HG03095 (cell line): ENCODE results near the gene CREB5.

Source experiments
- ATAC-seq: cut with Tn5 transposase; IDR thresholded peaks from one replicate; pipeline ENCODE4 v1.9.1; 2021; ENCODE audit warnings: moderate library complexity; ENCODE audit not compliant: unreplicated experiment

Gene CREB5

DNA sequence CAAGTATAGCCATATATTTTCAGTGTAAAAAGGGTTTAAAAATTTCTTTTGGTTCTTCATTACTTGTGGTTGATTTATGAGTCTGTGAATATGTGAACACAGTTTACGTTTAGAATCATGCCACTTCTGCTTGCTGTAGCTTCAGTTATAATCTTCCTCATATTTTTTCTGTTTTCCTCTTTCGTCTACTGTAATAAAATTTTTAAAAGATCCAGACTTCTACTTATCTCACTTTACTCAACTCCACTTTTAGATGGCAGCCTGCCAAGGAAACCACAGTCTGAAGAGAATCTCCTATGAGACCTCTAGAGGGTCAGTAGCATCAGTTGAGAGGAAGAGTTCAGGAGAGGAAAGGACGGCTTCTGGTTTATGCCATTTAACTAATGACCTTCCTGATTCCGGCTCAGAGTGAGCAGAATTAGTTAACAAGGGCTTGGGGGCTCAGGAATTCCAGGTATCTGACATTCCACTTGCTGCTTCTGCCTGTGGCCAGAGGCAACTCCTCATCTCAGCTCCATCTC is 21.4 kb downstream of the CREB5 start:
- no peak for ATAC-seq

DNA sequence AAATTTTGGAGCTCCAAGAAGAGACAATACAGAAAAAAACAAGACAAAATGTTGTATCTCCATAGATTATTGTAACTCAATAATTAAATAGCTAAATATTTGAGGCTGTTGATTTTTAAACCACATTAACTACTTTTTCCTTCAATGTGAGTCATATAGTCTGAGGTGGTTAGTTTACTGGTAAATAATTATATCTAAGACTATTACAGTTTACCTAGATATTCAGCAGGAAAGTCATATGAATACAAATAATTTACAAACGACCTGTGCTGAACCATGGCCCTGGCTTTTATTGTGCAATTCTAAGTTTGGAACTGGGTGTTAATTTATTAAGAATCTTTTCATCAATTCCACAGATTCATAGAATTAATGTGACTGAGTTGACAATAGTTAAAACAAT is 22.2 kb downstream of the CREB5 start:
- no peak for ATAC-seq

DNA sequence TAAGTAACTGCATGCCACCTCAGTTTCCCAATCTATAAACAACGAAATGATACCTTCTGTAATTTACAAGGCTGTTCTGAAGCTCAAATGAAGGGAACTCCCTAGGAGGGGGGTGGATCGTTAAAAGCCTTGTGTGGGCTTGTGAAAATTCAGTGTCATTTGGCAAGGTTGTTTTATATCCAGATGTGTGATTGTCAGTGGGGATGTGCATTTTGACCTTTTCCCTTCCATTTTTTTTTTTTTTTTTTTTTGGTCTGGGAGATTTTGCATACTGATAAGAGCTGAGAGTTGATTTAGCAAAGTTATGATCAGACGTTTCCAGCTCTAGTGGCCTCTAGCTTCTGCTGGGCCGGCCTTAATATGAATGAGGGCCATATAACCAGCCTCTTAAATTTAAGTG is 22.8 kb downstream of the CREB5 start:
- no peak for ATAC-seq

DNA sequence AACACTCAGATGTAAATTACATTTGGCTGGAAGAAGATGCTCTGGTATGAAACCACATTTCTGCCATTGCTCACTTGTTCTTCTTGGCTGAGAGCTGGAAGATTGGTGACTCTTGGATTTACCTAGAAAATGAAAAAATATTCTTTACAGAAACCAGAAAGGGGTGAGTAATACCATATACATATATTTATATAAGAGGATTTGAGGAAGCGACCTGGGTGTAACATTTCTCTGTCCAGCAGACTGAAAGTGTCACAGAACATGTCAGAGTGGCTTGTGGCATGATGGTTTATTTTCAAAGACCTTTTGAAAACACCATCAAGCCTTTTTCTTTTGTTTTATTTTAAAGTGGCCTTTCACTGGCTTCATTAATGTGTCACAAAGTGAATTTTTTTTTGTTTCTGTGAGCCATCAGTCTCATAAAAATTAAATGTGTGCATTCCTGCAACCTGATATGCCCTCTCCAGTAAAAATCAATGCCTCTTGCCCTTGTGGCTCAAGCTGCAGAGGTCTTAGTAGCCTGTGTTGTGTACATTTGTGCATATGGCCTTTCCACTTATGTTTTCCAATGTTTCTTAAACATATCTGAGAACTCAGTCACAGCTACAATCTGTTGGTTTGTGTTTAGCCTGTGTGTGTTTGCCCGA is 23.5 kb downstream of the CREB5 start:
- no peak for ATAC-seq

DNA sequence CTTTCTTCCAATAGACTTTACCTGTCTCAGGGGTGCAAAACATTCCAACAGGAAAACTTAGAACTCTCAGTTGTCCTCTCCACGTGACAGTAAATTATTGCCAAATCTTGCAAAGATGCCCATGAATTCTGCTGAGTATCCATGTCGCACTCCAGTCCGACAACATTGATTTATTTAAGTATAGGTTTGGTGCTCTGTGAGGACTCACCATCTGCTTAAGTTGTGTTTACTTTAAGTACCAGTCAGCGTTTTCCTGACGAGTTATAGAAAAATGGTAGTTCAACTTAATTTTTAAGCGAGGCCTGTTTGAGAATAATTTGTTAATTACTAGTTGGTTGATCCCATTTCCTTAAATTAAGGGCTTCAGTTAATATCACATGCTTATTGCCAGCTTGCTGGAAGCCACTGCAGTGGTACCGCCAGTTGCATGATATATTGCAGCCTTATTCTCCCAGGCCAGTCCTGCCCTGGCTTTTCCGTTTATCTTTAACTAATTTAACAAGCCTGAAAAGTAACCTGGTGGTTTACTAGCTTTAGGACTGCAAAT is 27.8 kb downstream of the CREB5 start:
- ATAC-seq, result no peak

DNA sequence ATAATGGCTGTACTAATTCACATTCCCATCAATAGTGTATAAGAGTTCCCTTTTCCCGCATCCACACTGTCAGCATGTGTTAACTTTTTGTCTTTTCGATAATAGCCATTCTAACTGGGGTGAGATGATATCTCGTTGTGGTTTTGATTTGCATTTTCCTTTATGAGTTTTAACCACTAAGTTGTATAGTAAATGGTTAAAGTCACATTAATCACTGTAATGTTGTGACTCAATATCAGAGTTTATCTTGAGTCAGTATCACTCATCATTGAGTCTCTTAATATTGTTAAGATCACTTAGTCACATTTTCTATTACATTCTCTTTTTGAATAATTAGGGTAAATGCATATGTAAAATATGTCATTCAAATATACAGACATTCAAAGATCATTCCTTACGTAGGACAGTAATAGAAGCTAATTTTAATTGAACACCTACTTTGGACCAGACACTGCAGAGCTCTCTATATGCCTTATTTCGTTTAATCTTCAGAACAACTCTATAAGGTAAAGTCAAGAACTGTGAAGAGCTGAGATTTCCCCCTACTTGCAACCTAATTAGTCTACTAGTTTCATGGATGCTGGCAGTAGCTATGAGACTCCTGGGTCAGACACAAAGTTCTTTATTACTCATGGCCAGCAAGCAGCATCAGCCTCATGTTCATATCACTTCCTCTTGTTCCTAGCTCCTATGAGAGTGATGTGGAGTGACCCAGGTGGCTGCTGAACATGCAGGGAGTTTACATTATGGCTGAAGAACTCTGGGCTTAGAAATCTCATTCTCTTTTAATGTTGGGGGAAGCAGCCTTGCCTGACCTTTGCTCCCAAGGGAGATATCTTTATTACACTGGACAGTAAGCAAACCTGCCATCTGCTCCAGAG is 30.5 kb downstream of the CREB5 start:
- ATAC-seq, result no peak

DNA sequence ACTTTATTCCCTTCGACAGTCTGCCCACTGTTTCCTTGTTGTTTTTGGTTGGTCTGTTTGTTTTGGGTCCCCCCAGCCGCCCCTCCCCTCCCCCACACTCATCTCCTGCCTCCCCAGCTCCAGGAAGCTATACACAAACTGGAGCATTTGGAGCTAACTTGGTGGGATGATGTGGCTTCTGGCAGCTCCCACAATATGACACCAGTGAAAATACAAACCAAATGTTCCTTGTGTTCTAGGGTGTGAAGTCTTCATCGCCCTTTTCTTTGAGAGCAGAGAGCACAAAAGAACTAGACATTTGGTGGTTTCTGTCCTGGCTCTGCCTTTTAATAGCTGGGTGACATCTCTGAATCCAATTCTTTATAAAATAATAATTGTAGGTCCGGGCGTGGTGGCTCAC is 33.8 kb downstream of the CREB5 start:
- ATAC-seq, result no peak

DNA sequence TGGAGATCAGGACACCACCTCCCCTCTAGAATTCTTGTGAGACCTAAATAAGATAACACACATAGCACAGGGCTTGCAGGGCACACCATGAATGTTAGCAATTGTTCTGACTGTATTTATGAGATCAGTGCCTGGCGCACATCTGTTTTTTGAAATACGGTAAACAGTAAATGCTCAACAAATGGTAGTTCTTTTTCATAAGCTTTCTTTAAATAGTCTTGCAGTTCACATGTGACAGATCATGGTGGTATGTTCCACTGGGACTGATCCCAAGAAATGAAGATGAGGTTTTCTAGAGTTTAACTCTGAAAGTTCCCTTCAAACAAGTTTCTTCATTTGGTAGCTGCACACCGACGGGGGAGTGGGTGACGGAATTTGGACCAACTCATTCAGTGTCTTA is 34.8 kb downstream of the CREB5 start:
- ATAC-seq, result no peak

DNA sequence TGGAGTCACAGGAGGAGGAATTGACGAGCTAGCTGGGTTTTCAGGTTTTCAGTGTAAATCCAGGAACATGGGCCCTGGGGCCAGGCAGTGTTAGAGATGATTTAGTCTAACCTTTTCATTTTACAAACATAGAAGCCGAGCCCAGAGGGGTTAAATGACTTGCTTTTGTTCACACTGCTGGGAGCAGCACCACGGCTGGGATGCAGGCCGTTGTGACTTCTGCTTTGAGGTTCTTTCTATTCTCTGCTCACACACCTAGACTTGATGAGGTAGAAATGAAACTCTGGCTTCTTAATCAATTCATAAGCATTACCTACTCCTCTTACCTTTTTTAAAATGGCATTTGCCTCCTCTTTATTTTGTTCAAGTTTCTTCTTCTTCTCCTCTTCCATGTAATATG is 36.4 kb downstream of the CREB5 start:
- no peak for ATAC-seq

DNA sequence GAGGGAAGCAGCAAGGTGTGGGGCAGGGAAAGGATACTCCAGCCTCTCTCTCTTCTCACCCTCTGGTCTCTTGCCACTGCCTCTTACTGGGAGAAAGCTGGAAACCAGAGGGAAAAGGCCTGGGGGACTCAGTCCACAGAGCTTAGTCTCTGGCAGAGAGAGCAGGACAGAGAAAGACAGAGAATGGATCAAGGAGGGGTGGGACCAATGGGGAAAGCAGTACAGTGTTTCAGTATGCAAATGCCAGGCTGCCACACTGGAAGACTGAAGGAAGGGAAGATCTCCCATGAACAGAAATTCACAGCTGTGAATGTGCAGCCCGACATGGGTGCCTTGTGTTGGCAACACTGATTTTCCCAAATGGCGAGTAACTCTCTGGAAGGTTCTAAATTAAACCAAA is 40.4 kb downstream of the CREB5 start:
- ATAC-seq, result no peak

DNA sequence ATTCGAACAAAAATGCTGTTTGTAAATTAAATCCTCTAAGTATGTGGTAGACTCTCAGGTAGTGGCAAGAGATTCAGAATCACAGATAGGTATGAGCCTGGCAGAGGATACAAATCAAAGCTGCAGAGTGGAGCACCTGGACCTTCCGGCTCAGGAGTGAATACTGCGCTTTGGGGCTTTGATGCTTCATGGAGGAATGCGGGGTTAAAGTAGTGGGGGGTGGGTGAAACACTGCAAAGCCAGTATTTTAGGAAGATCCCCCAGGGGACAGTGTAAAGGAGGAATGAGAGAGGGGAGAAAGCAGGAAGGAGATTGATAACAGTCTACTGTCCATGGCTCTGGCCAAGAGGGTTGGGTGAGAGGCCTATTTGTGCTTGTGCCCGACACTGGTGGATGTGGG is 43.2 kb downstream of the CREB5 start:
- ATAC-seq, result no peak

DNA sequence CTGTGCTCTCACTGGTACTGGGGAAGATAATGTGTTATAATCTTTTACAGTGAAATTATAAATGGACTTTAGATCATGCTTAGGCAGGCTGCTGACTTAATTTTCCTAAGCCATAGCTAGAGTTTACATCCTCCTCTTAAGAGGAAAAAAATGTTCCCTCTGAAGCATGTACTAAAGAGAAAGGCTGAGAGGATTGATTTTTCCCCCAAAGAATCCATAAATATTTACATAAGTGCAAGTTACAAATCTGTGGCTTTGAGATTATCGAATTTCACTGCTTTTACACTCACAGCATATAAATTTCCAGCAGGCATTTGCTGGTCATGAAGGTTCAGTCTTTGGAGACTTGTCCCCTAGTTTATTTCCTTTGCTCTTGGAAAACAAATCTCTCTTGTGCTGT is 43.7 kb downstream of the CREB5 start:
- no peak for ATAC-seq

DNA sequence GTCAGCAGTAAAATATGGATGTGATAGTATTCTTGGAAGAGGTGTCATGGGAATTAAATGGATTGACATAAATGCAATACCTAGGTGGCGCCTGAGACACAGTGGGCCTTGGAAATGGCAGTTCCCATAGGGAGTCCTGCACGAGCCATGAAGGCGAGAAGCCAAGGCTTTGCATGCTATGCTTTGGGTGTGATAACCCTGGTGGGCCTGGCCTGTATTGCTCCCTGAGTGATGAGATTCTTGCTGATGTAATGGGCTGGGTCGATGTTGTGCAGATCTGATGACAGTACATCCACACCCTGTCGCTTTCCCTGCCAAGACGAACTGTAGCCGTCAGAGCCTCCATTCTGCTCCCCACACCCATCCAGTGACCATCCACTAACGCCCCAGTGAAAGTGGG is 46.4 kb downstream of the CREB5 start:
- ATAC-seq, result no peak

DNA sequence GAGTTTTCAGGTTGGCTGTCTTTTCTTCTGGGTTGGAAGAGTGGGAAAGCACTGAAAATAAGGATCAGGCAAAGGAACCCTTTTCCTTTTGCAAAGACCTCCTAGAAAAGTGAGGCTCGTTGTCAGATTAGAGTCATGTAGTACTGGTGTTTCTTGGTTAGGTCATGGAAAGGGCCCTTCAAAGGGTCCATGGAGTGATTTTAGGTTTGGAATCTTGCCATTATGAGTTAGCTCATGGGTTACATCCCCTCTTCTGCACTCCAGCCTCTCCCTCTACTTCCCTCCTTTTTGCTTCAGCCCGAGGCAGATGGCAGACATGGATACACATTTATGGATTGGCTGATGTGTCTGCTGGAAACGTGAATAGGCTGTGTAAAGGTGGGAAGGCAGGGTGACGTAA is 47.0 kb downstream of the CREB5 start:
- ATAC-seq, result no peak

DNA sequence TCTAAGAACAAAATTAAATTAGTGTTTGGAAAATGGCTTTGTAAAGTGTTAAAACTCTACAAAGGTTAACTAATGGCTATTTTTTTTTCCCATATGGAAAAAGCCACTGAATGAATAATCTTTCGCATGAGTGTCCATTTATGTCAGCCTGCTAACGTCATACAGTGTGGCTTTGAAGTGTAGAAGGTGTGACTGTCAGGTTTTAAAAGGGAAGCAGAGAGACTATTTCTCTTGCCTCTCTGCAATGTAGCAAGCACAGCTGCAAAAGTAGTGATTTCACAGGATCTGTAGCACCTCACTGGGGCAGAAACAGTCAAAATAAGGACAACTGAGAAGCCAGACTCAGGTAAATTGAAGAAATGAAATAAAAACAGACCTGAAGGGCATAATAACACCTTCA is 53.4 kb downstream of the CREB5 start:
- ATAC-seq, result no peak

DNA sequence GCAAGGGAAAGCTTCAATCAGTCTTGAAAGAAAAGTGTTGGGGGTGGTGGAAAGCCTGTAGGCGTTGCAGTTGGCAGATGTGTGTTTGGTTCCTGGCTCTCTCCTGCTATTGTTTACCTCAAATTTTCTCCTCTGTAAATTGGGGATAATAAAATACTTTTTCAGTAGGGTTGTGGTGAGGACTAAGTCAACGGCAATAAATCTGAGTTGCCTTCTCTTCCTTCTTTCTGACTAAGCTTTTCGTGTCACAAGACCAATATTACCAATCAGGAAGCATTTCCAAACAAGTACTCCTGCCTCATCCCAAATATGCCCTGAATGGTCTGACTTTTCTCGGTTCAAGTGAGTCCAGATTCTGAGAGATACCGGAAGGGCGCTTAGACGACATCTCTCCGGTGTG is 54.0 kb downstream of the CREB5 start:
- ATAC-seq, result no peak

DNA sequence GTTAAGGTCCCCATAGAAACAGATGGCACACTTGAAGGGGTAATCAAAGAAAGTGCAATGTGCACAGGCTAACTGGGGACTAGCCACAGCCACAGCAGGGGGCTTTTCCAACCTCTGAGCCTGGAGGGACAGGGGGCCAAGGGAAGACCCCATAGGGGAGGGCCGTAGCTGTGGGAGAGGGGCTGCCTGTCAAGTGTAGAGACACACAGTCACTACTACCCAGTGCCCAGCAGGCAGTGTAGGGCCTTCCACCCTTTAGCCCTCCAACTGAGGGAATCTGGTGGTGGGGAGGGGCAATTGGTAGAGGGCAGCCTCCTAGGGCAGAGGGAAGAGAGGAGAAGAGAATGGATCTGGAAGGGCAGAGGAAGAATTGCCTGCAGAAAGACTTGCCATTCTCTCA is 54.6 kb downstream of the CREB5 start:
- no peak for ATAC-seq

DNA sequence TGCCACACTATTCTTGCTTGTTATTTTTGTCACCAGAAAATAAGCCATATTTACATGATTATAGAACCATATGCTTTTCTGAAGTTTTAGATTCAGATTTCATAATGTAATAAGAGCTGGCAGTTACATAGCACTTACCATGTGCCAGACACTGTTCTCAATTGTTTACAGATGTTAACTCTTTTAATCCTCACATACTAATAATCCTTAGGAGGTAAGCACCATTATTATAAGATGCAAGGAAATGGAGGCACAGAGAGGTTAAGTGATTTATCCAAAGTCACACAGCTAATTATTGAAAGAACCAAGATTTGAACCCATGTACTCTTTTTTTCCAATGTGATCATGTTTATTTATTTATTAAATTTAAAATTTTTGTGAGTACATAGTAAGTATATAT is 57.2 kb downstream of the CREB5 start:
- no peak for ATAC-seq

DNA sequence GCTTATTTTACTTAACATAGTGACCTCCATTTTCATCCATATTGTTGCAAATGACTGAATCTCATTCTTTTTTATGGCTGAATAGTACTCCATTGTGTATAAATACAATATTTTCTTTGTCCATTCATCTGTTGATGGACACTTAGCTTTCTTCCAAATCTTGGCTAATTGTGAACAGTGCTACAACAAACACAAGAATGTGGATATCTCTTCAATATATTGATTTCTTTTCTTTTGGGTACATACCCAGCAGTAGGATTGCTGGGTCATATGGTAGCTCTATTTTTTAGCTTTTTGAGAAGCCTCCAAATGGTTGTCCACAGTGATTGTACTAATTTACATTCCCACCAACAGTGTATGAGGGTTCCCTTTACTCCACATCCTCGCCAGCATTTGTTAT is 58.0 kb downstream of the CREB5 start:
- ATAC-seq, result no peak

DNA sequence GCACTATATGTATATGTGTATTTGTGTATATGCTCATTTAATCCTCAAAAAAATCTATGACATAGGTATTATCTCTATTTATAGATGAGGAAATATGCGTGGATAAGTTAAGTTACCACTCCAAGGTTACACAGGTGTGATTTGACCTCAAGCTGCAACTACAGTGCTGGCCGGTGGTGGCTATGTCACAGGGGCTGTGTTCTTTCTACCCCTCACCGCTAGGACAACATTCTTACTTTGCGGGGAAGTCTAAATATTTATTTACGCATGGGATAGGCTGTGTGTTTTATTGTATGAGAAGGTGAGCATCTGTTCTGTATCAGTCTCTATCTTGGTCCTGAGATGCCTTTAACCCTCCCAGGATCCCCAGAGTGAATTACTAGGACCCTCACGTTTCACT is 60.0 kb downstream of the CREB5 start:
- ATAC-seq, result no peak

DNA sequence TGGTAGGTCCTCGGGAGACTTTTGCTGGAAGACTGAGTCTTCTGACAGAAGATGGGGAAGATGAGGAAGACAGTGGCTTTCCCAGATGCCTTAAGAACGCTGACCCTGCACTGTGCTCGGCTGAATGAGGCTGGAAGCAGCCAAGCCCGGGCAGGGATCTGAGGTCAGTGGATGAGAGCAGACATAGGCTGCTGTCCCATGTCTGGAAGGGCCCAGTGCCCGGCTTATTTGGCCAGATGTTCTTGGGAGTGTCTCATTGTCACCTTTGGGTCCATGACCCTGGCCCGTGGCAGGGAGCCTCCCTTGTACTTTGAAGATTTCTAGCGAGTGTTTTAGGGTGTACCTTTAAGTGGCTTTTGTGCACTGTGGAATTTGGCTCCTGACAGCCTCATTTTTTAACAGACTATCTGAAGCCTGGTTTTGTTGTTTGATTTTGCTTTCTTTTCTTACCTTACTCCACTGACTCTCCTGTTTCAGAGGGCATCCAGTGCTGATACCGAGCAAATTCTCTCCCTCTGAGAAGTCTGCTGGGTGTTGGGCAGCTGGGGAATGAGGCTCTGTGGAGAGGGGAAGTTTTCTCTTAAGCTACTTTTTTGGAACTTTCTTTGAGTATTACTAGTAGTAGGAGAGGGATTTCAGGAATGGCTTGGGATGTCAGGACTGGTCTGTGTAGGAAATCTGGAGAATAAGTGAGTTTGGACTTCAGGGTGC is 61.4 kb downstream of the CREB5 start:
- ATAC-seq, result no peak

DNA sequence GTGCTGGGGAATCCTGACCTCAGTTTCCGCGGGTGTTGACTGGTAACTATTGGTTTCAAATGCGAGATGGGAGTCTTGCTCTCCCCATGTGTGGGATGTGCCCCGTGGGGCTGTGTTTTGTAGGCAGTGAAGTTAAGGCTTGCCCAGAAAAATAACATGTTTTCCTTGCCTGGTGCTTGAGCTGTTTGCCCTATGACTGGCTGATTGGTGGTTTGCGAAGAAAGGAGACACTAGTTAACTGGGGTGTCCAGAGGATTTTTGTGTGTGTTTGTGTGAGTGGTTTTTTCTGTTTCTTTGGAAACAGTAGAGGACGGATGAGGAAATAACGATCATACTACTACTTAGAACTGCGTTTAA is 61.9 kb downstream of the CREB5 start:
- ATAC-seq, result no peak
